ENCODE data around the gene CARF. TPM values are rescaled to one million over a fixed set of nuclear protein-coding genes. Genes with fewer than 3 reads are reported as not detected.

The CARF gene
- total and polyA plus RNA-seq, 2 of the 13 experiments (the other 11 are each of a cell fraction or from before 2014, with no cell fraction given): 3.0 to 5.4 TPM

GRCh38 chr2:202871300-202872141 lies 40.6 kb upstream of the CARF start, which contains the start of gene ICA1L (continued):
- TF ChIP-seq FOXA3 (CRISPR knock-in tag; IDR thresholded peaks at IDR 0.05): no peak
- TF ChIP-seq MTF1 (CRISPR knock-in tag; IDR thresholded peaks at IDR 0.05): no peak; the same call in 1 of the 2 replicates
- TF ChIP-seq SRSF9 (IDR thresholded peaks at IDR 0.05; ENCODE audit: borderline replicate concordance, insufficient read depth, low read depth, low read length, poor library complexity, severe bottlenecking): no peak
- 0 out of 2 replicates have a peak, but pooled peaks have one; percentile 41 for TF ChIP-seq KAT7 (CRISPR knock-in tag; IDR thresholded peaks at IDR 0.05; ENCODE audit: borderline replicate concordance)
- no peak for TF ChIP-seq ZBTB3 (CRISPR knock-in tag; IDR thresholded peaks at IDR 0.05; ENCODE audit: borderline replicate concordance, low read depth)
- no peak for TF ChIP-seq FOXO1 (CRISPR knock-in tag; IDR thresholded peaks at IDR 0.05)
- no peak for TF ChIP-seq RBM22 (optimal IDR thresholded peaks at IDR 0.05; ENCODE audit: low read length)
- no peak for TF ChIP-seq ZHX2 (IDR thresholded peaks at IDR 0.05; ENCODE audit: low read depth)
- no peak; the same call in 1 of the 2 replicates for TF ChIP-seq ZHX2 (CRISPR knock-in tag; IDR thresholded peaks at IDR 0.05; ENCODE audit: borderline replicate concordance)
- no peak; the same call in 1 of the 2 replicates for TF ChIP-seq ZBTB26 (CRISPR knock-in tag; IDR thresholded peaks at IDR 0.05; ENCODE audit: borderline replicate concordance)
- no peak for TF ChIP-seq ZNF678 (CRISPR knock-in tag; IDR thresholded peaks at IDR 0.05)
- no peak for TF ChIP-seq FOXK1 (CRISPR knock-in tag; IDR thresholded peaks at IDR 0.05; ENCODE audit: borderline replicate concordance, low read depth)
- TF ChIP-seq DNMT1 (CRISPR knock-in tag; IDR thresholded peaks at IDR 0.05): no peak

Measured in HepG2 (cell line).